Measurements from ENCODE around the gene ALOX5.
"Not testable (repeated sequence)": the region's sequence is repeated elsewhere in the genome, so short reads cannot be mapped to it uniquely, and the experiment has no call there.

Gene ALOX5

DNA sequence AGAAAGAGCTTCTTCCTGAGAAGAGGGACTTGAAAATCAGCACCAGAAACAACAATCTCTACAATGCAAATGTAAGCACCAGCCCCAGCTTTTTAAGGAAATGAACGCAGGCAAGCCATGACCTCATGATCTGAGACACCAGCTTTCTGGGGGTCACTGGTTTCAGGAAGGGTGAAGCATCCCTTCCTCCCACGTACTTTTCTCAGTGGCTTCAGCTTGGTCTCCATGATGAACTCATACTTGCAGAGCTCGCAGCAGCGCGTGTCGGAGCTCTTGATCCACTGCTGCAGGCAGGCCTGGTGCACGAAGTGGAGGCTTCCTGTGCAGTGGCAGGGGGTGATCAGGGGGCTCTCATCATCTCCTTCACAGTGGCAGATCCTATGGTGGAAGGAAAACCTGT lies 87.0 kb downstream of the ALOX5 start:
- no peak for DNase-seq (ENCODE audit: low read depth in 2 of 3, low spot score in 1 of 3)

DNA sequence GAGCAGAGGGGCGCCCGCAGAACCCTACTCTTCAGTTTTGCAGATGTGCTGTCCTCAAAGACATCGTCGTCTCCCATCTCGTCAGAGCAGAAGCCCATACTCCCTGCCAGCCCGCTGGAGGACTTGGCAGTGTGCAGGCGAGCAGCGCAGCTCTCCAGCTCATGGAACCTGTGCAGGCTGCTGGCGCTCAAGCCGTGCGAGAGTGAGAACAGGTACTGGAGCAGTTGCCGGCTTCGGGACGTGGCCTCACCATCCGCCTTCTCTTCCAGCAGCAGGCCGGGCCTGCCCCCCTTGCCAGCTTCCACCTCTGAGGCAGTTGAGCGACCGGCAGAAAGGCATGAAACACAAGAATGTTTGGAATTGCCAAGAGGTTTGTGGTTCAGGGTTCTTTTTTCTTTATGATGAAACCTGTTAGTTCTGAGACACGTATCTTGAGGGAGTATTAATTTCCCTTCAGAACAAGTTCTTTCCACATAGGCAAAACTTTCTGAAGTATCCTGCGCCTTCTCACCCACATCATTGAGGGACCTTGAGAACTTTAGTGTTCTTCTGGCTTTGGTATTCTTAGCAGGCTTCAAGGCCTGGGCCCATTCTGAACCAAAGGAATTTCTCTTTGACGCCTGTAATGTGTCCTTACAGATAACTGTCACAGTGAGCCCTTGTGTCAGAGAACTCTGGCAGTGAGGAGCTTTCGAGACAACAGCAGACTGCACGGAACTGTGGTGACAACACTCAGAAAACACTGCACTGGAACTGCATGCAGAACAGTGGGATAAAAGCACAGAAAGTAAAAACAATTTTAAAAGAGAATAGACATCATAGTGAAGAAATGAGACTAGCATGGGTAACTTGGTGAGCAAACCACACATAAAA lies 89.5 kb downstream of the ALOX5 start:
- no peak for DNase-seq (ENCODE audit: low read depth in 2 of 3, low spot score in 1 of 3)

- peak; percentile 62 to 75 (median 71) for DNase-seq (ENCODE audit: low read depth in 2 of 3, low spot score in 1 of 3)
Observed at GRCh38 chr10:45464958-45465567, 91.0 kb downstream of the ALOX5 start.

DNA sequence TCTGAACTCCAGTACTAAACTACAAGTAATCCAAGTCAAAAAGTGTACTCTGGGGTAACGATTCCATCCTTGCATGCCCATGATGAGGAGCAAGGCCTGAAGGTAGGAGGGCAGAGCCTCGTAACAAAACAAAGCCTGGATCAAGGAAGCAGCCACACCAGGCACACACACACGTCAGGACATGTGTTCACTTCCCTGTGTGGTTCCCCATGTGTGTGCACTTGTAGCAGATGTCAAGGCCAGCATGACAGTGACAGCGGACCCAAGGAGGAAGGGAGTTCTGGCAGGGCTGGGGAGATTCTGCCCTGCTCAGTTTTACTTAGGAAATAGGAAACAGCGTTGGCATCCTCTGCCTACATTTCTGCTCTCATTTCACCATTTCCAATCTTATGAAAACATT lies 92.8 kb downstream of the ALOX5 start:
- DNase-seq (ENCODE audit: low read depth in 2 of 3, low spot score in 1 of 3): no peak

- DNase-seq (ENCODE audit: low read depth in 2 of 3, low spot score in 1 of 3): no peak
Observed at GRCh38 chr10:45468079-45468478, 94.1 kb downstream of the ALOX5 start.

DNA sequence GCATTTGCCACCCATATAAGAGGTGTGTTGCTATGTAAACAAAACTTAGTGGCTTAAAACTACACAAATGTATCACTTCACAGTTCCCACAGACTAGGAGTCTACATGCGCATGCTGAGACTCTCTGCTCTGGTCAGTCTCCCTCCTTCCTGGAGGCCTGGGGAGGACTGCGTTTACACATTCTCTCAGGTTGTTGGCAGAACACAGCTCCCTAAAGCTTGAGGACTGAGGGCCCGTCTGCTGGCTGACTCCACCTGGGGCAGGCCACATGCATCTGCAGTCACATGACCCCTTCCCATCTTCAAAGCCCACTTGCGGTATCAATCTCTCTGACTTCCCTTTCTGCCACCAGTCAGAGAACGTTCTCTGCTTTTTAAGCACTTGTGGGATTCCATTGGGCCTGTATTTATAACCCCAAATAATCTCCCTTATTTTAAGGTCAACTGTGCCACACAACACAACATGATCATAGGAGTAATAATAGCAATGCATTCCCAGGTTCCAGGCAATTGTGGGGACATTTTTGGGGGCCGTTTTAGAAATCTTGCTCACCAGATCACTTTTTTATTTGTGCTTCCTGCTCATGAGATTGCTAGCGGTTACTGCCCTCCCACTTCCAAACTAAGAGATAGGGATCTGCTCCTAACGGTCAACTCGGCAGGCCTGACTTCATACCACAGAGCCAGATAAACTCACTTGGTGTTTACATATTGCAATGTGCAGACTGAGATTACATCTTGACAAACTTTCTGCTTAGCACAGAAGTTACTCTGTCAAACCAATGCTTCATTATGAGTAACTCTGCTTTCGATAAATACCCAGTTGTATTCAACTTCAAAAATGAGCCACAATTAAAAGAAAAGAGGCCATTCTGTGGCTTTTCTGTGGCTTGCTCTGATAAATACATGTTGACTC lies 96.3 kb downstream of the ALOX5 start:
- peak; percentile 3 to 22 (median 17) for DNase-seq (ENCODE audit: low read depth in 2 of 3, low spot score in 1 of 3)

DNA sequence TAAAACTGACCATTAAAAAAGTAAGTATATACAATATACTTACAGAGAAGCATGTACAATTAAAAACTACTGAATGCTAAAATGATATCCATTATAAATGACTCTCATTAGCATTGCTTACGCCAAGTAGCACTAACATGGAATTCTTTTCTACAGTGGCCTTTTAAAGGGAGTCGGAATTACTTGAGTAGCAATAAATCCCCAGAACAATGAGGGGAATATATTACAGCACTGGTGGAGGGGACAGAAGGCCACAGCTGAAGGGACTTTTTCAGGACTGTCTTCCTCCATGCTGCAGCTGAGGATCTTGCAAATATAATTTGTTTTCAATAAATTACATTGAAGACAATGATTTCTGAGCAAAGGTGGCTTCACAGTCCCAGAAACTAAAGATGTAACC lies 97.0 kb downstream of the ALOX5 start:
- no peak for DNase-seq (ENCODE audit: low read depth in 2 of 3, low spot score in 1 of 3)

DNA sequence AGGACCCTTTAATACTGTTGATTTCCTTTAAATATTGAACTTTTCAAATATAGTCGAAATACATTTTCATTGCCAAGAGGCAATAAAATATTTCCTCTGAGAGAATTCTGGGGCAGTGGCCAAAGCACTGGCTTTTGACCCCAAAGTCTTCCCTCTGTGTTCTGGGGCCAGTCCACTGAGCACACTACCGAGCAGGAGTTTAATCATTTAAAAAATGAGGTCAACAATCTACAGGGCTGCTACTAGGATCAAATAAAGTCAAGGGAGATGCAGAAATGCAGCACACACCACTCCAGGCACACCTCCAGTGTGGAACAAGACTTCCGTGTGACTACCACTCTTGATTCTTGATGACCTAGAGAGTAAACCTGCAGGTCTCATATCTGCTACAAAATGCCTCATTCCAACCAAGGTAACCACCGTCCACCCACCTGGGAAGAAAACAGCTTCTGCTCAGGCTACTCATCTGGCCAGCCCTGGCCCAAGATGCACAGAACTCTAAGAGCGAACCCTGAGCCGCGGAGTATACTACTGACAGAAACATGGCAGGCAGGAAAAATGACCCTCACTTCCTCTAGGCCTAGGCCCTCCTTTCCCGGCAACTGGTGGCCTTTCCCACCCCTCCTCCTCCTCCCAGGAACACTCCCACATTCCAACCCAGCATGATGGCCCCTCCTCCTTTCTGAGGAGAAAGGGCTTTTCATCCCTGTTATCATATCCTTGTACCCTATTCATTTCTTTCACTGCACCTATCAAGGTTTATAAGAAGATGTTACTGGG lies 97.7 kb downstream of the ALOX5 start:
- no peak for DNase-seq (ENCODE audit: low read depth in 2 of 3, low spot score in 1 of 3)

DNA sequence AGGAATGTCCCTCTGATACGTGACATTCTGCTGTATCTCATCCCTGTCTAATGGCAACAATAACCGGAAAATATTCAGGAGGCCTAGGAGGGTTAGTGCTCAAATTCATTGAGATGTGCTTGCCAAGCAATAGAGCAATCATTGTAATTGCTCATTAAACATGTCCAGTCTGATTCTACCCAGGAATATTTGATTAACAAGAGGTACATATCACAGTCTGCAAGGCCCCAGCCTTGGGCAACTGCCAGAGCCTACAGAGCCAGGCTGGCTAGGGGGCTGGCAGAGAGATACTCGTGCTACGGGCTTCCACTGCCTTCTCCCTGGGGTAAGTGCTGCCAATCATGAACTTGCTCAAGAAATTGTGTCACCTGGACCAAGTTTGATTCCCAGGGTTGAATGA lies 99.1 kb downstream of the ALOX5 start:
- DNase-seq (ENCODE audit: low read depth in 2 of 3, low spot score in 1 of 3): no peak

- DNase-seq (ENCODE audit: low read depth in 2 of 3, low spot score in 1 of 3): no peak
Observed at GRCh38 chr10:45476559-45476958, 102.5 kb downstream of the ALOX5 start.

GRCh38 chr10:45480294-45480693 lies 106.3 kb downstream of the ALOX5 start:
- no peak for DNase-seq (ENCODE audit: low read depth in 2 of 3, low spot score in 1 of 3)

DNA sequence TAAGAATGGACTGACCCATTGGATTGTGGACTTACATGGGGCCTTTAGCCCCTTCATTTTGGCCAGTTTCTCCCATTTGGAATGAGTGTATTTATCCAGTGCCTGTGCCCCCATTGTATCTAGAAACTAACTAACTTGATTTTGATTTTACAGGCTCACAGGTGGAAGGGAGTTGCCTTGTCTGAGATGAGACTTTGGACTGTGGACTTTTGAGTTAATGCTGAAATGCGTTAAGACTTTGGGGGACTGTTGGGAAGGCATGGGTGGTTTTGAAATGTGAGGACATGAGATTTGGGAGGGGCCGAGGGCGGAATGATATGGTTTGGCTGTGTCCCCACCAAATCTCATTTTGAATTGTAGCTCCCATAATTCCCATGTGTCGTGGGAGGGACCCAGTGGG lies 107.1 kb downstream of the ALOX5 start:
- DNase-seq (ENCODE audit: low read depth in 2 of 3, low spot score in 1 of 3): not testable (repeated sequence)

- no peak for DNase-seq (ENCODE audit: low read depth in 2 of 3, low spot score in 1 of 3)
Observed at GRCh38 chr10:45483002-45483401, 109.0 kb downstream of the ALOX5 start.

GRCh38 chr10:45487735-45488134 lies 113.7 kb downstream of the ALOX5 start:
- no peak for DNase-seq (ENCODE audit: low read depth in 2 of 3, low spot score in 1 of 3)

DNA sequence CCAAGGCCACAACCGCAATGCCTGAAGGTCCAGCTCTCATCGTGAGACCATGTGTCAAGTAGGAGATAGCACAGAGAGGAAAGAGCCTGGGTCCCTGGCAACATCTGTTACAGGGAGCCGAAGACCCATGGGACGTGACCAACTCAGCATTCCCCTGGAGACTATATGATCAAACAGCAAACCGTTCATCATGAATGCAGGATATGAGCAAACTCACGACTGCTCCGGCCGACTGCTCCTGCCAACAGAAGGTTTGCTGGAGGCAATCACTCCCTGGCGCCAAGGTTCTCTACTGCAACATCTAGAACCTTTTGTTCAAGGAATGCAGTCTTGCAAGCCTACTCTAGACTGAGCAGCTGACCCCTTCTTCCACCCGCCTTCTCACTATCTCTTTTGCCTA lies 114.3 kb downstream of the ALOX5 start:
- no peak for DNase-seq (ENCODE audit: low read depth in 2 of 3, low spot score in 1 of 3)

GRCh38 chr10:45490277-45490676 lies 116.3 kb downstream of the ALOX5 start:
- DNase-seq (ENCODE audit: low read depth in 2 of 3, low spot score in 1 of 3): no peak

DNA sequence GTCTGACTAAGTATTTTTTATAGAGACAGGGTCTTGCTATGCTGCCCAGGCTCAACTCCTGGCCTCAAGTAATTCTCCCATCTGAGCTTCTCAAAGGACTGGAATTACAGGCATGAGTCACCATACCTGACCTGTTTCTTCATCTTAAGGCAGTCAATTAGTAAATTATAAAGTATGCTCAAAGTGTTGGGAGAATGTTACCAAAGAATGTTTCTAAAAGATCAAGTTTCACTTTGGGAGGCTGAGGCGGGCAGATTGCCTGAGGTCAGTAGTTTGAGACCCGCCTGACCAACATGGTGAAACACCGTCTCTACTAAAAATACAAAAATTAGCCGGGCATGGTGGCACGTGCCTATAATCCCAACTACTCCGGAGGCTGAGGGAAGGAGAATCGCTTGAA lies 117.0 kb downstream of the ALOX5 start:
- no peak for DNase-seq (ENCODE audit: low read depth in 2 of 3, low spot score in 1 of 3)

Measured in stimulated activated CD4-positive, alpha-beta T cell treated with anti-CD3 and anti-CD28 coated beads, Interleukin-12 subunit alpha, Interleukin-12 subunit beta, amount 100 ng/mL, for 48 hours (primary cell).